Spleen (tissue), 7 donors: ENCODE measurements around the gene IL11RA.
"Not testable (repeated sequence)": the region's sequence is repeated elsewhere in the genome, so short reads cannot be mapped to it uniquely, and the experiment has no call there.

Experiments used
- POLR2A ChIP-seq, 3 donors: fragments of 450-650 bp; IDR thresholded peaks; one replicate each; pipeline ENCODE4 v1.5.1; 2017; ENCODE audit warnings: antibody characterized with exemption in 3 of 3, mild to moderate bottlenecking in 1 of 3
- TF ChIP-seq, protein P1 (sequence below), 11 experiments: fragments of 200-600 bp in 7 of 11; fragments of 450-650 bp in 4 of 11; sonication (generic) in 4 of 11; IDR thresholded peaks in 8 of 11; conservative IDR thresholded peaks in 3 of 11; 1 replicate in 7 of 11; 2 replicates in 4 of 11; pipeline versions ENCODE4 v1.4.0 to v1.8.0; 2016 to 2021; ENCODE audit warnings: antibody characterized with exemption in 11 of 11, inconsistent platforms in 4 of 11, mild to moderate bottlenecking in 1 of 11
- donor health status: DM: no; HTN: no; CAD: no; lungs with moderate emphysema.
- donor health status: DM: no; HTN: no; CAD: no.
- donor health status: DM: no; HTN: no; CAD: no.

DNA sequence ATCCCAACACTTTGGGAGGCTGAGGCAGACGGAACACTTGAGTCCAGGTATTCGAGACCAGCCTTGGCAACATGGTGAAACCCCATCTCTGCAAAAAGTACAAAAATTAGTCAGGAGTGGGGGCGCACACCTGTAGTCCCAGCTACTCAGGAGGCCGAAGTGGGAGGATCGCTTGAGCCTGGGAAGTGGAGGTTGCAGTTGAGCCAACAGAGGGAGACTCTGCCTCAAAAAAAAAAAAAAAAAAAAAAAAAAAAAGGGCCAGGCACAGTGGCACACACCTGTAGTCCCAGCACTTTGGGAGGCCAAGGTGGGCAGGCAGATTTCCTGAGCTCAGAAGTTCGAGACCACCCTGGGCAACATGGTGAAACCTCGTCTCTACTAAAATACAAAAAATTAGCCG, 12.7 kb upstream of the IL11RA start:
- TF ChIP-seq POLR2A (IDR thresholded peaks at IDR 0.05), result not testable (repeated sequence)
- TF ChIP-seq, protein P1, sequence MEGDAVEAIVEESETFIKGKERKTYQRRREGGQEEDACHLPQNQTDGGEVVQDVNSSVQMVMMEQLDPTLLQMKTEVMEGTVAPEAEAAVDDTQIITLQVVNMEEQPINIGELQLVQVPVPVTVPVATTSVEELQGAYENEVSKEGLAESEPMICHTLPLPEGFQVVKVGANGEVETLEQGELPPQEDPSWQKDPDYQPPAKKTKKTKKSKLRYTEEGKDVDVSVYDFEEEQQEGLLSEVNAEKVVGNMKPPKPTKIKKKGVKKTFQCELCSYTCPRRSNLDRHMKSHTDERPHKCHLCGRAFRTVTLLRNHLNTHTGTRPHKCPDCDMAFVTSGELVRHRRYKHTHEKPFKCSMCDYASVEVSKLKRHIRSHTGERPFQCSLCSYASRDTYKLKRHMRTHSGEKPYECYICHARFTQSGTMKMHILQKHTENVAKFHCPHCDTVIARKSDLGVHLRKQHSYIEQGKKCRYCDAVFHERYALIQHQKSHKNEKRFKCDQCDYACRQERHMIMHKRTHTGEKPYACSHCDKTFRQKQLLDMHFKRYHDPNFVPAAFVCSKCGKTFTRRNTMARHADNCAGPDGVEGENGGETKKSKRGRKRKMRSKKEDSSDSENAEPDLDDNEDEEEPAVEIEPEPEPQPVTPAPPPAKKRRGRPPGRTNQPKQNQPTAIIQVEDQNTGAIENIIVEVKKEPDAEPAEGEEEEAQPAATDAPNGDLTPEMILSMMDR (IDR thresholded peaks at IDR 0.05 in 8 of 11, conservative IDR thresholded peaks at IDR 0.05 in 3 of 11), result not testable (repeated sequence)
